C4-2B (cell line): ENCODE results near the gene VAPA.

Experiments used
- ZFX ChIP-seq: fragments of 450-650 bp; IDR thresholded peaks from 2 replicates; pipeline ENCODE4 v1.6.1; 2017
- TF ChIP-seq, protein P1 (sequence below): fragments of 450-650 bp; conservative IDR thresholded peaks from 2 replicates; pipeline ENCODE4 v1.5.1; 2017; ENCODE audit warnings: mild to moderate bottlenecking

DNA sequence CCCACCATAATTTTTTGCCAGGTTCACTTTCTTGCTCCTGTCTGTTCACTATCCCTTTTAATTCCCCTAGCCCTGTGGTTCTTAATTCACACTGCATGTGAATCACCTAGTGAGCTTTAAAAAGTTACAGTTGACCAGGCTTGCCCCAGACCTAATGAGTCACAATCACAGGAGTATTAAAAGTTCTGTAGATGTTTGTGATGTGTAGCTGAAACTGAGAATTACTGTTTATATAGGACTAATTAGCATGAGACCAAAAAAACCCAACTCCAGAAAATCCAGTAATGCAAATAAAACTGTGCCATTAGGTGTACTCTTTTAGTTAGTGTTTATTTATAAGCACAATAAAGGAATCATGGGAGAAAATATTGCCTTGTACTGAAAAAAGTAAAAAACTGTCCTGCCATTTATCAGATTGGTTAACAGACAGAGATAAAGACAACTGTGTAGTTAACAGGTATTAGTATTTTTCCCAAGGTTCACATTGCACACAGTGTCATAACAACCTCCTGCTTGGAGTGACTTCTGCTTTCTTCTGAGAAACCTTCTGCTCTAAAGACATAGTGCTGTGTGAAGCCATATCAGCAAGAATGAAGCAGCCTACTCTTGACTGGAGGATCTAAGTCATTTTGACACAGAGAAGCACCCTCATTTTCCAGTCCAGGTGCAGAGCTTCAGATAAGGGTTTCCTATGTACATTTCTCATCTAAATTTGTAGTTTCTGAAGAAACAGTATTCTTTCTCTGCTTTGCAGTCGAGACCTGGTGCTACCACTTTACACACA is 39.0 kb downstream of the VAPA start:
- TF ChIP-seq, protein P1, sequence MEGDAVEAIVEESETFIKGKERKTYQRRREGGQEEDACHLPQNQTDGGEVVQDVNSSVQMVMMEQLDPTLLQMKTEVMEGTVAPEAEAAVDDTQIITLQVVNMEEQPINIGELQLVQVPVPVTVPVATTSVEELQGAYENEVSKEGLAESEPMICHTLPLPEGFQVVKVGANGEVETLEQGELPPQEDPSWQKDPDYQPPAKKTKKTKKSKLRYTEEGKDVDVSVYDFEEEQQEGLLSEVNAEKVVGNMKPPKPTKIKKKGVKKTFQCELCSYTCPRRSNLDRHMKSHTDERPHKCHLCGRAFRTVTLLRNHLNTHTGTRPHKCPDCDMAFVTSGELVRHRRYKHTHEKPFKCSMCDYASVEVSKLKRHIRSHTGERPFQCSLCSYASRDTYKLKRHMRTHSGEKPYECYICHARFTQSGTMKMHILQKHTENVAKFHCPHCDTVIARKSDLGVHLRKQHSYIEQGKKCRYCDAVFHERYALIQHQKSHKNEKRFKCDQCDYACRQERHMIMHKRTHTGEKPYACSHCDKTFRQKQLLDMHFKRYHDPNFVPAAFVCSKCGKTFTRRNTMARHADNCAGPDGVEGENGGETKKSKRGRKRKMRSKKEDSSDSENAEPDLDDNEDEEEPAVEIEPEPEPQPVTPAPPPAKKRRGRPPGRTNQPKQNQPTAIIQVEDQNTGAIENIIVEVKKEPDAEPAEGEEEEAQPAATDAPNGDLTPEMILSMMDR, result no peak
- TF ChIP-seq ZFX, result no peak
